ENCODE results near the gene JRKL. TPM values are rescaled to one million over a fixed set of nuclear protein-coding genes. Genes with fewer than 3 reads are reported as not detected.

The JRKL gene
- total RNA-seq, result 7.6 and 10.2 TPM in 2 replicates

GRCh38 chr11:96389720-96390487 lies at the start of gene JRKL, which contains the start of gene CCDC82:
JRKL (plus strand) TSS chr11:96390013; CDS start chr11:96390650, 637 bp downstream.
CCDC82 (minus strand) TSS chr11:96389912; CDS start chr11:96384747, 5,165 bp downstream.
- Histone ChIP-seq H3K4me3 (ENCODE audit: low read depth, low read length) (peak within 1 kb of the TSS; percentile 68), H3K36me3 (ENCODE audit: control insufficient read depth, insufficient read depth, low read length) (peaks cover 1% of the 10 kb centered on the region), H3K27me3 (ENCODE audit: control insufficient read depth, insufficient read depth, low read length) (no peaks in the 10 kb centered on the region)
- DNase-seq (ENCODE audit: low read depth) (peak; percentile 84), FAIRE-seq (no peak)
- no peak for TF ChIP-seq CTCF (IDR thresholded peaks at IDR 0.05; ENCODE audit: insufficient read depth, low read length, severe bottlenecking)

GRCh38 chr11:96340555-96340885 lies 49.3 kb upstream of the JRKL start:
- no peak overlapping the region for H3K4me3 ChIP-seq (ENCODE audit: low read depth, low read length)
- no peak for FAIRE-seq
- TF ChIP-seq CTCF (IDR thresholded peaks at IDR 0.05; ENCODE audit: insufficient read depth, low read length, severe bottlenecking), result no peak
- DNase-seq (ENCODE audit: low read depth), result no peak
- H3K27me3 ChIP-seq (ENCODE audit: control insufficient read depth, insufficient read depth, low read length), result no peaks in the 10 kb centered on the region
- H3K36me3 ChIP-seq (ENCODE audit: control insufficient read depth, insufficient read depth, low read length), result no peaks in the 10 kb centered on the region

- Histone ChIP-seq H3K4me3 (ENCODE audit: low read depth, low read length) (peak overlapping the region; percentile 57), H3K36me3 (ENCODE audit: control insufficient read depth, insufficient read depth, low read length) (no peaks in the 10 kb centered on the region), H3K27me3 (ENCODE audit: control insufficient read depth, insufficient read depth, low read length) (no peaks in the 10 kb centered on the region)
- FAIRE-seq (no peak), DNase-seq (ENCODE audit: low read depth) (no peak)
- TF ChIP-seq CTCF (IDR thresholded peaks at IDR 0.05; ENCODE audit: insufficient read depth, low read length, severe bottlenecking), result peak; percentile 45
Measured at GRCh38 chr11:96341211-96342013, 48.4 kb upstream of the JRKL start.

GRCh38 chr11:96342014-96342960 lies 47.5 kb upstream of the JRKL start:
- Histone ChIP-seq H3K27me3 (ENCODE audit: control insufficient read depth, insufficient read depth, low read length) (no peaks in the 10 kb centered on the region), H3K36me3 (ENCODE audit: control insufficient read depth, insufficient read depth, low read length) (no peaks in the 10 kb centered on the region), H3K4me3 (ENCODE audit: low read depth, low read length) (peak overlapping the region; percentile 57)
- no peak for TF ChIP-seq CTCF (IDR thresholded peaks at IDR 0.05; ENCODE audit: insufficient read depth, low read length, severe bottlenecking)
- FAIRE-seq (no peak), DNase-seq (ENCODE audit: low read depth) (peak; percentile 40)

- Histone ChIP-seq H3K27me3 (ENCODE audit: control insufficient read depth, insufficient read depth, low read length) (no peaks in the 10 kb centered on the region), H3K36me3 (ENCODE audit: control insufficient read depth, insufficient read depth, low read length) (no peaks in the 10 kb centered on the region), H3K4me3 (ENCODE audit: low read depth, low read length) (peak within 1 kb of the TSS; percentile 57)
- FAIRE-seq (no peak), DNase-seq (ENCODE audit: low read depth) (peak; percentile 83)
- TF ChIP-seq CTCF (IDR thresholded peaks at IDR 0.05; ENCODE audit: insufficient read depth, low read length, severe bottlenecking), result peak; percentile 97
Measured at GRCh38 chr11:96342961-96343711, 46.7 kb upstream of the JRKL start, which contains the start of gene MAML2. MAML2 (minus strand) TSS chr11:96343195; CDS start chr11:96341895, 1,300 bp downstream.
